PFSK-1 (cell line): ENCODE data around the gene LGALS1.

Experiments used
- FOXP2 ChIP-seq: optimal IDR thresholded peaks from 2 replicates; pipeline ENCODE3; 2011; ENCODE audit warnings: borderline replicate concordance, control low read depth, inconsistent platforms; ENCODE audit not compliant: insufficient read depth; ENCODE audit errors: extremely low read length, extremely low read depth
- POLR2AphosphoS5 ChIP-seq: IDR thresholded peaks from 2 replicates; pipeline ENCODE4 v1.6.1; 2012; ENCODE audit warnings: low read depth, mild to moderate bottlenecking, control low read depth, low read length, moderate library complexity
- SIN3A ChIP-seq: IDR thresholded peaks from 2 replicates; pipeline ENCODE4 v1.6.1; 2012; ENCODE audit warnings: mild to moderate bottlenecking, low read length, moderate library complexity, borderline replicate concordance; ENCODE audit not compliant: insufficient read depth
- TAF1 ChIP-seq: IDR thresholded peaks from 2 replicates; pipeline ENCODE4 v1.6.1; 2012; ENCODE audit warnings: low read length, control low read depth, borderline replicate concordance; ENCODE audit not compliant: insufficient read depth

- TF ChIP-seq TAF1 (no peak), SIN3A (no peak), POLR2AphosphoS5 (no peak), FOXP2 (no peak)
Measured at GRCh38 chr22:37684803-37685615, 9.6 kb downstream of the LGALS1 start.
